Lower lobe of right lung (tissue), 2 donors: Measurements from ENCODE around the gene PDE4A. TPM values are rescaled to one million over a fixed set of nuclear protein-coding genes. Genes with fewer than 3 reads are reported as not detected.

Experiments
- ATAC-seq, 2 donors: fragments of 200-7000 bp; cut with Tn5 transposase; one replicate each; pipeline ENCODE4 v1.9.1; 2020 to 2022; ENCODE audit warnings: mild to moderate bottlenecking in 2 of 2, moderate library complexity in 2 of 2
- DNase-seq: peaks from one replicate; pipeline ENCODE4 v3.0.0-alpha.2; 2020
- H3K27ac ChIP-seq: fragments of 200-600 bp; one replicate; pipeline ENCODE4 v1.8.0; 2022
- H3K27me3 ChIP-seq: fragments of 200-600 bp; one replicate; pipeline ENCODE4 v1.8.0; 2022; ENCODE audit warnings: low read depth
- H3K36me3 ChIP-seq: fragments of 200-600 bp; one replicate; pipeline ENCODE4 v1.8.0; 2022; ENCODE audit warnings: mild to moderate bottlenecking
- H3K4me1 ChIP-seq: fragments of 200-600 bp; one replicate; pipeline ENCODE4 v1.8.0; 2022
- H3K4me3 ChIP-seq: fragments of 200-600 bp; one replicate; pipeline ENCODE4 v1.8.0; 2022; ENCODE audit warnings: mild to moderate bottlenecking
- H3K9me3 ChIP-seq: fragments of 200-600 bp; one replicate; pipeline ENCODE4 v1.8.0; 2022
- CTCF ChIP-seq: fragments of 200-600 bp; IDR thresholded peaks from one replicate; pipeline ENCODE4 v1.8.0; 2022; ENCODE audit warnings: antibody characterized with exemption, mild to moderate bottlenecking
- intact Hi-C: fragments of 100-400 bp; cut with DNase I; formaldehyde crosslinking; loops from one replicate; pipeline ENCODE4 v1.11.0; 2022
- total RNA-seq: library from RNA; stranded (reverse); fragmentation: NEBNext Ultra II Directional; extraction: Animal tissue kit (Norgen Biotek cat#: 25700); gene quantifications from one replicate; pipeline ENCODE4 v1.2.1, GENCODE V29; 2021
- donor health status: DM: no; HTN: yes; CAD: no; lungs with severe emphysema.

The PDE4A gene
- total RNA-seq, 1 donor from 2014 or later = 35.9 TPM

GRCh38 chr19:10432736-10433130, 12.4 kb downstream of the PDE4A start:
- no peaks in the 10 kb centered on the region for H3K9me3 ChIP-seq
- H3K4me1 ChIP-seq = peaks cover 19% of the 10 kb centered on the region
- no peak for TF ChIP-seq CTCF
- H3K27me3 ChIP-seq = no peaks in the 10 kb centered on the region
- intact Hi-C loops = no loop called here
- DNase-seq = no peak
- ATAC-seq = no peak
- peak overlapping the region; percentile 72 for H3K27ac ChIP-seq
- peak overlapping the region; percentile 83 for H3K4me3 ChIP-seq
- H3K36me3 ChIP-seq = no peaks in the 10 kb centered on the region

GRCh38 chr19:10433131-10433536, 12.8 kb downstream of the PDE4A start:
- DNase-seq (no peak), ATAC-seq (no peak)
- Histone ChIP-seq H3K4me3 (peak overlapping the region; percentile 83), H3K36me3 (no peaks in the 10 kb centered on the region), H3K4me1 (peaks cover 19% of the 10 kb centered on the region), H3K27ac (no peak overlapping the region), H3K27me3 (no peaks in the 10 kb centered on the region), H3K9me3 (no peaks in the 10 kb centered on the region)
- intact Hi-C loops = no loop called here
- TF ChIP-seq CTCF = no peak

DNA sequence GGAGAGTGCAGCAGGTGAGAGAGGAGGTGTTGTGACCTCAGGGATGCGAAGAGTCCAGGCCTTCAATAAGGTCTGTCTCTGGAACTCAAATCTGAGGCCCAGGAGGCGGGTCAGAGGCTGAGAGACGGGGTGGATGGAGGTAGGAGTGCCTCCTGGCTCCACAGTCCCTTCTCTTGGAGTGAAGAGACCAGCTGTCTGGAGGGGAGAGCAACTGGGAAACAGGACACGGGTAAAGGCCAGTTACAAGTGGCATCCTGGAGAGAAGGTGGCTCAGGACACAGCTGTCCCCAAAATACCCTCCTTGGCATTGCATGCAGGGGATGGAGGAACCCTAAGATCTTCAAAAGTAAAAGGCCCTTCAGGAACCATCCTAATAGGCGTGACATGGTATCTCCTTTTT, 19.2 kb downstream of the PDE4A start:
- H3K36me3 ChIP-seq = peaks cover 15% of the 10 kb centered on the region
- no peak for ATAC-seq
- intact Hi-C loops = no loop called here
- no peak for TF ChIP-seq CTCF
- H3K27ac ChIP-seq = no peak overlapping the region
- no peaks in the 10 kb centered on the region for H3K9me3 ChIP-seq
- H3K4me1 ChIP-seq = no peaks in the 10 kb centered on the region
- H3K27me3 ChIP-seq = no peaks in the 10 kb centered on the region
- no peak for DNase-seq
- H3K4me3 ChIP-seq = no peak overlapping the region

DNA sequence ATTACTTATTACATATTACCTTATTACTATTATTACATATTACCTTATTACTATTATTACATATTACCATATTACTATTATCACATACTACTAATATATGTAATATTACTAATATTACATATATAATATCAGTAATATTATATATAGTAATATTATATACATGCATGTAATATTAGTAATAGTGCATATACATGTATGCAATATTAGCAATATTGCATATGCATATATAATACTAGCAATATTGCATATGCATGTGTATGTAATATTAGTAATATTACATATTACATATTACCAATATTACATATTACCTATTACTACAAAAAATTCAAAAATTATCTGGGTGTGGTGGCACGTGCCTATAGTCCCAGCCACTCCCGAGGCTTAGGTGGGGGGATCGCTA, 22.4 kb downstream of the PDE4A start:
- ATAC-seq (no peak), DNase-seq (no peak)
- H3K4me1 ChIP-seq = no peaks in the 10 kb centered on the region
- H3K4me3 ChIP-seq = no peak overlapping the region
- H3K36me3 ChIP-seq = peaks cover 33% of the 10 kb centered on the region
- no peaks in the 10 kb centered on the region for H3K27me3 ChIP-seq
- H3K9me3 ChIP-seq = no peaks in the 10 kb centered on the region
- H3K27ac ChIP-seq = no peak overlapping the region
- intact Hi-C loops = no loop called here
- TF ChIP-seq CTCF = no peak

DNA sequence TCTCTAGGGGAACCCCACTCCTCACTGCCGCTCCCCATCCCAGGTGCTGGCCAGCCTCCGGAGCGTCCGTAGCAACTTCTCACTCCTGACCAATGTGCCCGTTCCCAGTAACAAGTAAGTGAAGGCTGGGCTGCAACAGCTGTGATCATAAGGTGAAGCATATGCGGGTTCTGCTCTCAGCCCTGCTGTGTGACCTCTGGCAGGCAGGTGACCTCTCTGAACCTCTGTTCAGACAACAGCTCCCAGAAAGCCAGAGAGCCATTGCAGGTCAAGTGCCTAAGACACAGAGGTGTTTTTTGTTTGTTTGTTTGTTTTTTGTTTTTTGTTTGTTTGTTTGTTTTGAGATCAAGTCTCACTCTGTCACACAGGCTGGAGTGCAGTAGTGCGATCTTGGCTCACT, 28.7 kb downstream of the PDE4A start:
- H3K27ac ChIP-seq = no peak overlapping the region
- no peak overlapping the region for H3K4me3 ChIP-seq
- H3K9me3 ChIP-seq = no peaks in the 10 kb centered on the region
- TF ChIP-seq CTCF = no peak
- ATAC-seq = no peak
- DNase-seq = no peak
- intact Hi-C loops = no loop called here
- no peaks in the 10 kb centered on the region for H3K27me3 ChIP-seq
- no peaks in the 10 kb centered on the region for H3K4me1 ChIP-seq
- H3K36me3 ChIP-seq = peaks cover 51% of the 10 kb centered on the region
